Esophagus (tissue), 2 donors: Measurements from ENCODE around the gene NECTIN1. TPM values are rescaled to one million over a fixed set of nuclear protein-coding genes. Genes with fewer than 3 reads are reported as not detected.

Source experiments
- H3K27ac ChIP-seq, 2 donors: one replicate each; pipeline ENCODE4 v1.5.1; 2013; ENCODE audit warnings: low read depth in 2 of 2, mild to moderate bottlenecking in 2 of 2, inconsistent platforms in 1 of 2, low read length in 1 of 2, moderate library complexity in 1 of 2
- H3K27me3 ChIP-seq, 2 donors: one replicate each; pipeline ENCODE4 v1.6.1; 2013; ENCODE audit warnings: low read length in 2 of 2, control low read depth in 1 of 2, mild to moderate bottlenecking in 1 of 2; ENCODE audit not compliant: insufficient read depth in 2 of 2, control insufficient read depth in 1 of 2
- H3K36me3 ChIP-seq, 2 donors: one replicate each; pipeline ENCODE4 v1.6.1; 2013; ENCODE audit warnings: low read length in 1 of 2; ENCODE audit not compliant: control insufficient read depth in 2 of 2, insufficient read depth in 2 of 2
- H3K4me1 ChIP-seq, 2 donors: one replicate each; pipeline ENCODE4 v1.6.1; 2013; ENCODE audit warnings: low read length in 1 of 2; ENCODE audit not compliant: control insufficient read depth in 2 of 2, insufficient read depth in 2 of 2
- H3K4me3 ChIP-seq, 2 donors: one replicate each; pipeline ENCODE4 v1.5.1; 2013; ENCODE audit warnings: low read length in 2 of 2, mild to moderate bottlenecking in 2 of 2, low read depth in 1 of 2, moderate library complexity in 1 of 2
- H3K9me3 ChIP-seq, 2 donors: one replicate each; pipeline ENCODE4 v1.6.1; 2013; ENCODE audit warnings: mild to moderate bottlenecking in 2 of 2, low read depth in 1 of 2, low read length in 1 of 2, moderate library complexity in 1 of 2; ENCODE audit not compliant: control insufficient read depth in 2 of 2, insufficient read depth in 1 of 2
- WGBS, 2 donors: extraction: QIAGEN DNeasy Blood & Tissue Kit; methylation state at CpG; one replicate each; pipeline ENCODE4 v1.1.7; 2013; 5-methylcytosine and 5-hydroxymethylcytosine counted together
- polyA plus RNA-seq, 2 donors: library from polyadenylated mRNA; stranded (reverse); fragments of 200-250 nt; gene quantifications; one replicate each; pipeline ENCODE4 v1.2.3, GENCODE V29; 2013
- donor health status: healthy with polysubstance abuse.
- donor health status: Bipolar disorder and iron deficiency.

Gene NECTIN1
- polyA plus RNA-seq, 2 donors, result 79.6 to 89.9 TPM

DNA sequence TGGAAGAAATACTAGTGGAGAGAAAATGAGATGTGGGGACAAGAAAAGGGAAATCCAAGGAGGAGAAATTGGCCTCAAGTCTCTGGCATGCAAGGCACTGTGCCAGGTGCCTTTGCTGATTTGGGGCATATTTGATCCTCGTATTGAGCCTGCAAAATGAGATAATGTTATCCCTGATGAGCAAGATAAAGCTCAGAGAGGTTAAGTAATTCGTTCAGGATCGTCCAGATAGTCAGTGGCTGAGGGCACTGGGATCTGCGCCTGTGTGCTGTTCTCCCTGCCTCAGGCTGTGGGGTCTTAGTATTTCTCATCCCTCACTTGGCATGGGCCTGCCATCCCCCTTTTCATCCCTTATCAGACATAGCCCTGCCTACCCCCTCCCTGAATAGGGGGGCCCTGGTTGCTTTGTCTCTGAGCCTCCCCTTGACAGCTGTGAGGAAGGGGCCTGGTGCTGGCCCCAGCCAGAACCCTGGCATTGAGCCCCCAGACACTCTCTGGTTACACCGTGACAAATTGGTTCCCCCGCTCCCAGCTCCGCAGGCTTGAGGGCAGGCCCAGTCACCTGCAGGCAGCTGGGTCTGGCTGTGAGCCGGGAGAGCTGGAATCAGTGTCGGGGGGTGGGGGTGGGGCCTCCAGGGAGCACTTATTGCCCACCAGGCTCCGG is 85.7 kb downstream of the NECTIN1 start:
- WGBS, 2 donors, result 75 to 82% methylated on average over 10 of the region's 10 CpGs
- Histone ChIP-seq H3K4me3 (no peak overlapping the region), H3K4me1 (no peaks in the 10 kb centered on the region), H3K9me3 (no peaks in the 10 kb centered on the region), H3K27ac (no peak overlapping the region), H3K36me3 (no peaks in the 10 kb centered on the region), H3K27me3 (no peaks in the 10 kb centered on the region)

GRCh38 chr11:119641983-119642745 is 86.8 kb downstream of the NECTIN1 start:
- H3K36me3 ChIP-seq, result no peaks in the 10 kb centered on the region
- no peak overlapping the region for H3K27ac ChIP-seq
- H3K4me1 ChIP-seq, result no peaks in the 10 kb centered on the region
- H3K9me3 ChIP-seq, result no peaks in the 10 kb centered on the region
- 56 to 63% methylated on average over 11 to 12 of the region's 12 CpGs for WGBS, 2 donors
- no peaks in the 10 kb centered on the region for H3K27me3 ChIP-seq
- no peak overlapping the region for H3K4me3 ChIP-seq

- WGBS, 2 donors, result 52 to 59% methylated on average over 6 of the region's 6 CpGs
- H3K36me3 ChIP-seq, result no peaks in the 10 kb centered on the region
- no peak overlapping the region for H3K27ac ChIP-seq
- H3K27me3 ChIP-seq, result no peaks in the 10 kb centered on the region
- no peaks in the 10 kb centered on the region for H3K9me3 ChIP-seq
- H3K4me3 ChIP-seq, result no peak overlapping the region
- no peaks in the 10 kb centered on the region for H3K4me1 ChIP-seq
Observed at GRCh38 chr11:119640541-119640940, 88.5 kb downstream of the NECTIN1 start.

- H3K27me3 ChIP-seq, result no peaks in the 10 kb centered on the region
- H3K4me3 ChIP-seq, result no peak overlapping the region
- H3K36me3 ChIP-seq, result no peaks in the 10 kb centered on the region
- no peak overlapping the region for H3K27ac ChIP-seq
- 64 to 72% methylated on average over 11 of the region's 11 CpGs for WGBS, 2 donors
- H3K9me3 ChIP-seq, result no peaks in the 10 kb centered on the region
- H3K4me1 ChIP-seq, result no peaks in the 10 kb centered on the region
Observed at GRCh38 chr11:119639642-119640205, 89.3 kb downstream of the NECTIN1 start.

DNA sequence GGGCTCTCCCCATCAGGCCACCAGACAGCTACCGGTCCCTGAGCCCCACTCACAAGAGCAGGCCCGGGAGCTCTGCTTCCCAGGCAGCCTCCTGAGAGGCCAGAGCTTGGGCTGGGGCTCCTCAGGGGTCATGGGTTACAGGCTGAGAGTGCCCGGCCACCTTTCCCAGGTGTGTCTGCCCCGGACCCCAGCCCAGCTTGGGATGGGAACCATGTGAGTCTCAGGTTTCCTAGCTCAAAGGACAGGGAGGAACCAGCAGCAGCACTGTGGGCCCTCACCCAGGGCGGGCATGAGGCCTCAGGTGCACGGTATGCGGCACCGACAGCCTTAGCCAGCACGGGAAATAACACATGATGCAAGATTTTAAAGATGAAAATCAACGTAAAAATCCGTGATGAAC is 90.1 kb downstream of the NECTIN1 start:
- Histone ChIP-seq H3K4me1 (no peaks in the 10 kb centered on the region), H3K27ac (no peak overlapping the region), H3K27me3 (no peaks in the 10 kb centered on the region), H3K36me3 (no peaks in the 10 kb centered on the region), H3K4me3 (no peak overlapping the region), H3K9me3 (no peaks in the 10 kb centered on the region)
- WGBS, 2 donors, result 78 to 82% methylated on average over 11 of the region's 11 CpGs

DNA sequence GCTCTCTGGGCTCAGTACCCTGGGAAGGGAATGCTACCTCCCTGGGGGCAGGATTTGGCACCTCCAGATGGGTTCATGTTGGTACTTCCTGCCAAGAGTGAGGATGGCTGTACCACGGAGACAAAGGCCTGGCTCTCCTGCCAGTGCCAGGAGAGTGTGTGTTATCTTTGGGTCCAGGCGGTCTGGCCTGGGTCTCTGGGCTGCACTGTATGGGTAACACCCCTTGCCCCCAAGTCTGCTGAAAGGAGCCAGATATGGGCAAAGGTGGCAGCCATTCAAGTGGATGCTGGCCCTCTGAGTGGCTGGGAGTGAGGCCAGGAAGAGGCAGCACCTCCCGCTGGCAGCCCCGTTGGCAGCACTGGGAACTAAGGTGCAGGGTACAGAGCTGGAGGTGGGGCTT is 91.5 kb downstream of the NECTIN1 start:
- Histone ChIP-seq H3K36me3 (no peaks in the 10 kb centered on the region), H3K4me3 (no peak overlapping the region), H3K9me3 (no peaks in the 10 kb centered on the region), H3K27me3 (no peaks in the 10 kb centered on the region), H3K4me1 (no peaks in the 10 kb centered on the region), H3K27ac (no peak overlapping the region)
- WGBS, 2 donors, result 73 to 81% methylated on average over 4 of the region's 4 CpGs

DNA sequence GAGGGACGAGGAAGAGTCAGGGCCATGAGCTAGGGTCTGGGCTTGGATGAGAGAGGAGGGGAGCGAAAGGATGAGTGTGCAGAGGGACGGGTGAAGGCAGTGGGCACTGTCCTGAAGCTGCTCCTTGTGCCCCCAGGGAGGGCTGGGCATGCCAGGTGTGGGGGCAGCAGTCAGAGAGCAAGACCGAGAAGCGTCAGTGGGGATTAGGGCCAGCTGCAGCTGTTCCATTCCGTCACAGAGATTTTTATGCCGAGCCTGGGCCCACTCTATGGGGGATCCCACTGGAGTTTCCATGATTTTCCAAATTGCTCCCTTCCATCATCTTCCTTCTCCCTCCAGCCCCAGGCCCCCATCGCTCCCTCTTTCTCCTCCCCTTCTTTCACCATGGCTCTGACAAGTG is 93.2 kb downstream of the NECTIN1 start:
- Histone ChIP-seq H3K4me1 (no peaks in the 10 kb centered on the region), H3K4me3 (no peak overlapping the region), H3K27me3 (no peaks in the 10 kb centered on the region), H3K27ac (no peak overlapping the region), H3K36me3 (no peaks in the 10 kb centered on the region), H3K9me3 (no peaks in the 10 kb centered on the region)
- 93 to 94% methylated on average over 6 to 8 of the region's 8 CpGs for WGBS, 2 donors

GRCh38 chr11:119635041-119635740 is 93.8 kb downstream of the NECTIN1 start:
- Histone ChIP-seq H3K27me3 (no peaks in the 10 kb centered on the region), H3K36me3 (no peaks in the 10 kb centered on the region), H3K9me3 (no peaks in the 10 kb centered on the region), H3K4me3 (no peak overlapping the region), H3K27ac (no peak overlapping the region), H3K4me1 (no peaks in the 10 kb centered on the region)
- WGBS, 2 donors, result 83 to 87% methylated on average over 21 of the region's 21 CpGs

- 86 to 89% methylated on average over 15 of the region's 15 CpGs for WGBS, 2 donors
- Histone ChIP-seq H3K27ac (no peak overlapping the region), H3K27me3 (no peaks in the 10 kb centered on the region), H3K9me3 (no peaks in the 10 kb centered on the region), H3K36me3 (no peaks in the 10 kb centered on the region), H3K4me1 (no peaks in the 10 kb centered on the region), H3K4me3 (no peak overlapping the region)
Observed at GRCh38 chr11:119634301-119634700, 94.7 kb downstream of the NECTIN1 start.
